HG03342 (cell line): ENCODE results near the gene ARAP3.
"Not testable (repeated sequence)": the region's sequence is repeated elsewhere in the genome, so short reads cannot be mapped to it uniquely, and the experiment has no call there.

Experiments used
- ATAC-seq: cut with Tn5 transposase; IDR thresholded peaks from one replicate; pipeline ENCODE4 v1.9.1; 2021; ENCODE audit warnings: mild to moderate bottlenecking, moderate library complexity; ENCODE audit not compliant: unreplicated experiment

The ARAP3 gene, protein sequence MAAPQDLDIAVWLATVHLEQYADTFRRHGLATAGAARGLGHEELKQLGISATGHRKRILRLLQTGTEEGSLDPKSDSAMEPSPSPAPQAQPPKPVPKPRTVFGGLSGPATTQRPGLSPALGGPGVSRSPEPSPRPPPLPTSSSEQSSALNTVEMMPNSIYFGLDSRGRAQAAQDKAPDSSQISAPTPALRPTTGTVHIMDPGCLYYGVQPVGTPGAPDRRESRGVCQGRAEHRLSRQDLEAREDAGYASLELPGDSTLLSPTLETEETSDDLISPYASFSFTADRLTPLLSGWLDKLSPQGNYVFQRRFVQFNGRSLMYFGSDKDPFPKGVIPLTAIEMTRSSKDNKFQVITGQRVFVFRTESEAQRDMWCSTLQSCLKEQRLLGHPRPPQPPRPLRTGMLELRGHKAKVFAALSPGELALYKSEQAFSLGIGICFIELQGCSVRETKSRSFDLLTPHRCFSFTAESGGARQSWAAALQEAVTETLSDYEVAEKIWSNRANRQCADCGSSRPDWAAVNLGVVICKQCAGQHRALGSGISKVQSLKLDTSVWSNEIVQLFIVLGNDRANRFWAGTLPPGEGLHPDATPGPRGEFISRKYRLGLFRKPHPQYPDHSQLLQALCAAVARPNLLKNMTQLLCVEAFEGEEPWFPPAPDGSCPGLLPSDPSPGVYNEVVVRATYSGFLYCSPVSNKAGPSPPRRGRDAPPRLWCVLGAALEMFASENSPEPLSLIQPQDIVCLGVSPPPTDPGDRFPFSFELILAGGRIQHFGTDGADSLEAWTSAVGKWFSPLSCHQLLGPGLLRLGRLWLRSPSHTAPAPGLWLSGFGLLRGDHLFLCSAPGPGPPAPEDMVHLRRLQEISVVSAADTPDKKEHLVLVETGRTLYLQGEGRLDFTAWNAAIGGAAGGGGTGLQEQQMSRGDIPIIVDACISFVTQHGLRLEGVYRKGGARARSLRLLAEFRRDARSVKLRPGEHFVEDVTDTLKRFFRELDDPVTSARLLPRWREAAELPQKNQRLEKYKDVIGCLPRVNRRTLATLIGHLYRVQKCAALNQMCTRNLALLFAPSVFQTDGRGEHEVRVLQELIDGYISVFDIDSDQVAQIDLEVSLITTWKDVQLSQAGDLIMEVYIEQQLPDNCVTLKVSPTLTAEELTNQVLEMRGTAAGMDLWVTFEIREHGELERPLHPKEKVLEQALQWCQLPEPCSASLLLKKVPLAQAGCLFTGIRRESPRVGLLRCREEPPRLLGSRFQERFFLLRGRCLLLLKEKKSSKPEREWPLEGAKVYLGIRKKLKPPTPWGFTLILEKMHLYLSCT (N-terminal part only)

GRCh38 chr5:141681695-141682641 is at the start of gene ARAP3:
Gene ARAP3 (minus strand): TSS chr5:141682230. CDS start chr5:141680486, 1,744 bp downstream.
- ATAC-seq: no peak

DNA sequence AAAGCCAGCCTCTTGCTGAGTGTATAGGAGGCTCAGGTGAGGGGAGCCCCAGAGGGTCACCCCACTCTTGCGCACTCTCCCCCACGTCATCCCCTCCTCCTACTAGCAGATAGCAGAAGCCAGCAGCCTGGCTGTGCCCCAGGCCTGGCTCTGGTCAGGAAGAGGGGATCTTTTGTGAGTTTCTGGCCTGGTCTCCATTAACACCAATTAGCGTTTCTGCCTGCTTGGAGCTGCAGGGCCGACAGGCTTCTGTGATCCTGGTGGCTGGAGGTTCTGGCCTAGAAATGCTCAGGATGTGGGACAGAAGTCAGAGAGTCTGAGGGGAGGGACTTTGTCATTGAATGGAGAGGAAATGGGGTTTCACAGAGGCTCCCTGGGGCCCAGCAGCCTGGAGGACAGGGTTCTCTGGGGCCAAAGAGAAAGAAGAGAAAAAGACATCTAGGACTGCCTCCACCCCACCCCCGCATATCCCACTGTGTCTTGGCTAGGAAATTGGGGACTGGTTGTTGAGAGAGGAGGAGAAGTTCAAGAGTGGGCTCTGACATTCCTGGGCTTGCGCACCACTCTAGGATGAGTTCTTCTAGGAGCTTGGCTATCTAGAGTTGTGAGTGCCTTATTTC is 47.5 kb upstream of the ARAP3 start:
- no peak for ATAC-seq

GRCh38 chr5:141725891-141726290 is 43.9 kb upstream of the ARAP3 start:
- ATAC-seq: no peak

- not testable (repeated sequence) for ATAC-seq
Measured at GRCh38 chr5:141725174-141725573, 43.1 kb upstream of the ARAP3 start.

DNA sequence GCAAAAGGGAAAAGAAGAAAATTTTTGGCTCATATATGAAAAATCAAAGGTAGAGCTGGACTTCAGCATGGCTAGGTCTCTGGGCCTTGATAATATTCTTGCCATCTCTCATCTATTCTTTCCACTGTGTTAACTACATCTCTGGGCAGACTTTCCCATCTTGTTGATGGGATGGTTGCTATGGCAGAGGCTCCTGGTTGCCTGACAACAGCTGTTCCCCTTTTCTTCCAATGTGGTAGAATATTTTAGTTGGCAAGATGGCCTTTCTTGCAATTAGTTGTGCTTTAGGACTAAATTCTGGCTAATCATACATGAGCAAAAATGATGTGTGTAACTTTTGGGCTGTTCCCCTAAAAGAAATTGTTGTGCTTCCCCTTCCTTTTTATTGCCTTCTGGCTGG is 40.2 kb upstream of the ARAP3 start:
- ATAC-seq: no peak

- no peak for ATAC-seq
Measured at GRCh38 chr5:141717043-141717442, 35.0 kb upstream of the ARAP3 start.

GRCh38 chr5:141716468-141716867 is 34.4 kb upstream of the ARAP3 start:
- no peak for ATAC-seq

DNA sequence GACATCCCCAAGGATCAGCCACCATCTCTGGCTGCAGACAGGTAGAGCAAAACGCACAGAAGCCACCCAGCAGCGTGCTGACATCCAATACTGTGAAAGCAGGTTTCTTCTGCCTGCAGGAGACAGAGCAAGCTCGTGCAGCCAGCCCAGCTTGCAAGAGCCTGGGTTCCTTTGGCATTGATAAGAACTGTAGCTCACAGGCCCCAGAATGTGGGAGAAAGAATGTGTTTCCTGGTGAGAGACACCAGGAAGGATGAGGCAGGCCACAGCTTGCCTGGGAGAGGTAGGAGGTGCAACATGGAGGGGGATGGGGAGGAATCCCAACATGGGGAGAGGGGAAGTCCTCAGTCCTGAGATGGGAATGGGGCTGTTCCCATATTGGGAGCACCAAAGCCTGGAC is 34.0 kb upstream of the ARAP3 start:
- ATAC-seq: no peak

- ATAC-seq: no peak
Measured at GRCh38 chr5:141715346-141715905, 33.4 kb upstream of the ARAP3 start.

- no peak for ATAC-seq
Measured at GRCh38 chr5:141714542-141715310, 32.7 kb upstream of the ARAP3 start.

- ATAC-seq: no peak
Measured at GRCh38 chr5:141713616-141714309, 31.7 kb upstream of the ARAP3 start.

DNA sequence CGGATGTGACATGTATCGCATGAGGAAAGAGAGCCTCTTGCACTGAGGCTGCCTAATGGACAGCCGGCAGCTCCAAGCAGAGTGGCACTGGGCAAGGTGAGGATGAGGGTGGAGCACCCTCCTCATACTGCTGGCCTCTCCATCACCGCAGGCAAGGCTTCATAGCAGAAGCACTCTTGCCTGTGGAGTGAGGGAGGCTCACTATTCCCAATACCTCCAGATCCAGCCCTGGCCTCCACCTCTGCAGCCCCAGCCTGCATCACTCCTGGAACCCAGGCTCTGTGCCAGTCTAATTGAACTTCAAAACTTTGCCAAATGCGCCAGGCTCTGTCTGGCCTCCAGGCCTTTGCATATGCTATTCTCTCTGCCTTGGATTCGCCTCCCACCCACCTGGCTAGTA is 29.7 kb upstream of the ARAP3 start:
- ATAC-seq: no peak

GRCh38 chr5:141709699-141710267 is 27.8 kb upstream of the ARAP3 start:
- ATAC-seq: no peak

DNA sequence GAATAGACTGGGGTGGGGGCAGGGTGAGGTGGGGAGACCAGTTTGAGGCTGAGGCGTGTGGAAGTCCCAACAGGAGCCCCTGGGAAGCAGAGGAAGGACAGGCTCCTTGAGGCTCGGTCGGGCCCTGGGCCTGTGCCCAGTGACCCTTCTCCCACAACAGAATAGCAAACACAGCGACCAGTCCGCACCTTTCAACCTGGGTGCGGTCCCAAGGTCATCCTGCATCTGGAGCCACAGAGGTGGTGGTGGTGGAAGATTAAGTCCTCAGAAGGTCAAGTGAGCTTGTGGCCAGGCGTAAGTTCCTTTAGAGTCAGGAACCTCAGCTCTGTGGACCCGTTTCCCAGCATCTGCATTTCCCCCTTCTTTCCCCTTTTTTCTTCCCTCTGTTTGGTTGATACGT is 26.0 kb upstream of the ARAP3 start:
- no peak for ATAC-seq

- ATAC-seq: no peak
Measured at GRCh38 chr5:141707510-141707909, 25.5 kb upstream of the ARAP3 start.

DNA sequence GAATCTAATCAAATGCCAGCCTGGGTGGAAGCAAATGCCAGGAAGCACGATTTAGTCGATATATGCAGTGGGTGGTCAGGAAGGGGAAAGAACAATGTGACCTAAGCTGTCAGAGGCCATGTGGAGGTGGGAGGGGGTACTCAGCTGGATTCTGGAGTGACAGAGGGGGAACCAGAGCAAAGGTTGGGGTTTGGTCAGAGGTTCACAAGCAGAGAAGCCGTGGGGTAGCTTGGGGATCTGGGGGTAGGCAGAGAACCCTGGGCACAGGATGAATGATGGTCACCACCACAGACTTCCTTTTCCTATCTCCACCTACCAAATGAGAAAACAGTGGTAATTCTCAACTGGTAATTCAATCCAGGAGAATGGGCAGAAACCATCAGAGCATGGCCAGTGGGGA is 24.1 kb upstream of the ARAP3 start:
- no peak for ATAC-seq

GRCh38 chr5:141705469-141705868 is 23.4 kb upstream of the ARAP3 start:
- no peak for ATAC-seq
